GM23338 (cell line): Measurements from ENCODE around the gene RABL6. TPM values are rescaled to one million over a fixed set of nuclear protein-coding genes. Genes with fewer than 3 reads are reported as not detected.
A peak's percentile ranks its signal among the peaks of the same experiment; 100 is the strongest.

Experiments used
- ATAC-seq: fragments of 200-7000 bp; cut with Tn5 transposase; 3 replicates; pipeline ENCODE4 v1.9.1; 2020
- DNase-seq: peaks from one replicate; pipeline ENCODE4 v3.0.0-alpha.2; 2015; ENCODE audit warnings: low spot score
- H2AFZ ChIP-seq: fragments of 200-600 bp; sonication (generic); 2 replicates; pipeline ENCODE4 v1.8.0; 2016; ENCODE audit warnings: antibody characterized with exemption, mild to moderate bottlenecking, moderate library complexity
- H3F3A ChIP-seq: fragments of 200-600 bp; sonication (generic); replicated peaks from 2 replicates; pipeline ENCODE4 v1.8.0; 2017; ENCODE audit warnings: antibody characterized with exemption, mixed run types, low read depth
- H3K27ac ChIP-seq: fragments of 200-600 bp; sonication (generic); 2 replicates; pipeline ENCODE4 v1.6.1; 2016; ENCODE audit warnings: low read depth
- H3K27me3 ChIP-seq: fragments of 200-600 bp; sonication (generic); 2 replicates; pipeline ENCODE4 v1.8.0; 2016; ENCODE audit warnings: mild to moderate bottlenecking, mixed run types, moderate library complexity; ENCODE audit not compliant: insufficient read depth
- H3K36me3 ChIP-seq: fragments of 200-600 bp; sonication (generic); 2 replicates; pipeline ENCODE4 v1.8.0; 2016; ENCODE audit warnings: mild to moderate bottlenecking; ENCODE audit not compliant: insufficient read depth
- H3K4me1 ChIP-seq: fragments of 200-600 bp; sonication (generic); 2 replicates; pipeline ENCODE4 v1.8.0; 2016; ENCODE audit warnings: mild to moderate bottlenecking, moderate library complexity; ENCODE audit not compliant: insufficient read depth
- H3K4me2 ChIP-seq: fragments of 200-600 bp; sonication (generic); 2 replicates; pipeline ENCODE4 v1.7.1; 2017; ENCODE audit warnings: mixed run types
- H3K4me3 ChIP-seq: fragments of 200-600 bp; sonication (generic); 2 replicates; pipeline ENCODE4 v1.6.1; 2016; ENCODE audit warnings: mixed run types
- H3K79me2 ChIP-seq: fragments of 200-600 bp; sonication (generic); replicated peaks from 2 replicates; pipeline ENCODE4 v1.8.0; 2017; ENCODE audit warnings: mild to moderate bottlenecking; ENCODE audit not compliant: insufficient read depth
- H3K9me2 ChIP-seq: fragments of 200-600 bp; sonication (generic); 2 replicates; pipeline ENCODE4 v1.8.0; 2017; ENCODE audit not compliant: insufficient read depth
- H4K20me1 ChIP-seq: fragments of 200-600 bp; sonication (generic); replicated peaks from 2 replicates; pipeline ENCODE4 v1.8.0; 2017; ENCODE audit warnings: mild to moderate bottlenecking; ENCODE audit not compliant: insufficient read depth
- H3K27ac Mint-ChIP-seq: 2 replicates; pipeline ENCODE4 v1.8.0; 2020; ENCODE audit warnings: inconsistent platforms, mild to moderate bottlenecking, moderate library complexity, mixed read lengths
- H3K27me3 Mint-ChIP-seq: 3 replicates; pipeline ENCODE4 v1.8.0; 2022; ENCODE audit warnings: low read depth, mild to moderate bottlenecking, moderate library complexity, mixed read lengths, inconsistent platforms; ENCODE audit not compliant: insufficient read depth, poor library complexity
- H3K36me3 Mint-ChIP-seq: 3 replicates; pipeline ENCODE4 v1.8.0; 2021; ENCODE audit warnings: low read depth, mild to moderate bottlenecking, inconsistent platforms, moderate library complexity, mixed read lengths
- H3K4me1 Mint-ChIP-seq: 3 replicates; pipeline ENCODE4 v1.8.0; 2020; ENCODE audit warnings: mild to moderate bottlenecking, inconsistent platforms, mixed read lengths
- H3K4me3 Mint-ChIP-seq: 3 replicates; pipeline ENCODE4 v1.8.0; 2021; ENCODE audit warnings: moderate library complexity, mild to moderate bottlenecking, inconsistent platforms, mixed read lengths
- H3K9me3 Mint-ChIP-seq: 3 replicates; pipeline ENCODE4 v1.8.0; 2020; ENCODE audit warnings: moderate library complexity, mild to moderate bottlenecking, inconsistent platforms, mixed read lengths
- CREB1 ChIP-seq: fragments of 250-450 bp; sonication (Bioruptor Pico); IDR thresholded peaks from 2 replicates; pipeline ENCODE4 v1.5.0; 2020; ENCODE audit warnings: low read depth, mild to moderate bottlenecking, moderate library complexity
- ETS1 ChIP-seq: IDR thresholded peaks from 2 replicates; pipeline ENCODE4 v1.6.1; 2016; ENCODE audit warnings: antibody characterized with exemption
- EZH2 ChIP-seq: fragments of 200-600 bp; sonication (generic); IDR thresholded peaks from one replicate; pipeline ENCODE4 v1.8.0; 2017; ENCODE audit warnings: antibody characterized with exemption, mild to moderate bottlenecking, low read depth; ENCODE audit not compliant: unreplicated experiment
- EZH2phosphoT487 ChIP-seq: fragments of 200-600 bp; sonication (generic); IDR thresholded peaks from one replicate; pipeline ENCODE4 v1.8.1; 2018; ENCODE audit warnings: antibody characterized with exemption; ENCODE audit not compliant: unreplicated experiment
- JUNB ChIP-seq: IDR thresholded peaks from one replicate; pipeline ENCODE4 v1.6.1; 2016; ENCODE audit warnings: antibody characterized with exemption; ENCODE audit not compliant: unreplicated experiment
- NANOG ChIP-seq: IDR thresholded peaks from 2 replicates; pipeline ENCODE4 v1.6.1; 2016; ENCODE audit warnings: antibody characterized with exemption, borderline replicate concordance
- POLR2AphosphoS5 ChIP-seq: IDR thresholded peaks from 2 replicates; pipeline ENCODE4 v1.6.1; 2016; ENCODE audit warnings: antibody characterized with exemption, low read depth
- STAT1 ChIP-seq: IDR thresholded peaks from one replicate; pipeline ENCODE4 v1.6.1; 2016; ENCODE audit warnings: antibody characterized with exemption; ENCODE audit not compliant: unreplicated experiment
- ZNF114 ChIP-seq: fragments of 250-450 bp; sonication (Bioruptor Pico); IDR thresholded peaks from 2 replicates; pipeline ENCODE4 v1.5.0; 2020; ENCODE audit warnings: mild to moderate bottlenecking, moderate library complexity
- ZNF462 ChIP-seq: fragments of 250-450 bp; sonication (Bioruptor Pico); IDR thresholded peaks from 2 replicates; pipeline ENCODE4 v1.5.0; 2020; ENCODE audit warnings: mild to moderate bottlenecking, moderate library complexity
- polyA plus RNA-seq: library from polyadenylated mRNA; unstranded; fragments of >200 nt; fragmentation: Nextera tagmentation; extraction: Ambion mirVana; gene quantifications from 2 replicates; pipeline ENCODE4 v1.2.1, GENCODE V29; 2016
- total RNA-seq: library from RNA; depleted of rRNA; stranded (reverse); fragments of >200 nt; shearing (Covaris generic); gene quantifications from 2 replicates; pipeline ENCODE4 v1.2.3, GENCODE V29; 2014

The RABL6 gene
- total and polyA plus RNA-seq, 2 experiments from 2014 or later, result 59.1 to 127 TPM

- Histone ChIP-seq H3K9me2 (no peaks in the 10 kb centered on the region), H3K27ac (no peak overlapping the region), H3K4me2 (peak overlapping the region; percentile 89), H3K36me3 (no peaks in the 10 kb centered on the region; the same call in 1 of the 2 replicates), H4K20me1 (0 out of 2 replicates have a peak, but pooled peaks cover 3% of the 10 kb centered on the region), H3K79me2 (no peaks in the 10 kb centered on the region), H3K4me1 (peaks cover 4% of the 10 kb centered on the region; the same call in 1 of the 2 replicates), H2AFZ (no peak overlapping the region), H3F3A (0 out of 2 replicates have a peak, but pooled peaks cover 5% of the 10 kb centered on the region), H3K27me3 (peaks cover 13% of the 10 kb centered on the region), H3K4me3 (peak overlapping the region; percentile 88)
- Mint-ChIP-seq H3K27me3 (peaks cover 34% of the 10 kb centered on the region), H3K27ac (peak overlapping the region; percentile 88), H3K9me3 (no peaks in the 10 kb centered on the region), H3K36me3 (peaks cover 2% of the 10 kb centered on the region; the same call in 2 of the 3 replicates), H3K4me3 (peak overlapping the region; percentile 93), H3K4me1 (peaks cover 4% of the 10 kb centered on the region; the same call in 1 of the 3 replicates)
- peak; percentile 5 for ATAC-seq
- TF ChIP-seq POLR2AphosphoS5 (peak; percentile 57; the same call in 1 of the 2 replicates), STAT1 (no peak), CREB1 (CRISPR knock-in tag) (no peak)
- peak; percentile 86 for DNase-seq
Observed at GRCh38 chr9:136847826-136848392, 40.2 kb downstream of the RABL6 start.

GRCh38 chr9:136848393-136849037 is 40.8 kb downstream of the RABL6 start:
- H3K27ac ChIP-seq, result peak overlapping the region; percentile 95; the same call in 1 of the 2 replicates
- peak overlapping the region; percentile 88 for H3K4me3 ChIP-seq
- ATAC-seq (peak; percentile 8), DNase-seq (peak; percentile 75)
- 0 out of 2 replicates have a peak, but pooled peaks cover 3% of the 10 kb centered on the region for H4K20me1 ChIP-seq
- peak overlapping the region; percentile 93 for H3K4me3 Mint-ChIP-seq
- H3K36me3 ChIP-seq, result no peaks in the 10 kb centered on the region; the same call in 1 of the 2 replicates
- H3K4me1 Mint-ChIP-seq, result peaks cover 2% of the 10 kb centered on the region; the same call in 1 of the 3 replicates
- 0 out of 2 replicates have a peak, but pooled peaks cover 5% of the 10 kb centered on the region for H3F3A ChIP-seq
- H3K9me3 Mint-ChIP-seq, result no peaks in the 10 kb centered on the region
- no peak overlapping the region for H2AFZ ChIP-seq
- H3K4me1 ChIP-seq, result peaks cover 1% of the 10 kb centered on the region; the same call in 1 of the 2 replicates
- H3K4me2 ChIP-seq, result peak overlapping the region; percentile 89
- no peaks in the 10 kb centered on the region for H3K9me2 ChIP-seq
- peaks cover 13% of the 10 kb centered on the region for H3K27me3 ChIP-seq
- H3K27me3 Mint-ChIP-seq, result peaks cover 32% of the 10 kb centered on the region
- H3K27ac Mint-ChIP-seq, result peak overlapping the region; percentile 96
- H3K79me2 ChIP-seq, result no peaks in the 10 kb centered on the region
- H3K36me3 Mint-ChIP-seq, result peaks cover 2% of the 10 kb centered on the region; the same call in 2 of the 3 replicates
- TF ChIP-seq CREB1 (CRISPR knock-in tag), result no peak
- TF ChIP-seq STAT1, result no peak
- TF ChIP-seq POLR2AphosphoS5, result no peak; the same call in 1 of the 2 replicates
- no peak for TF ChIP-seq ETS1
- no peak for TF ChIP-seq EZH2
- TF ChIP-seq NANOG, result no peak
- no peak for TF ChIP-seq EZH2phosphoT487
- TF ChIP-seq ZNF462 (CRISPR knock-in tag), result no peak
- no peak for TF ChIP-seq JUNB
- TF ChIP-seq ZNF114, result no peak
